Muscle layer of duodenum (tissue), 2 donors: ENCODE data around the gene MOAP1.
"Not testable (repeated sequence)": the region's sequence is repeated elsewhere in the genome, so short reads cannot be mapped to it uniquely, and the experiment has no call there.

Experiments
- H3K27ac ChIP-seq: one replicate; pipeline ENCODE4 v1.7.0; 2013; ENCODE audit warnings: mild to moderate bottlenecking, low read length
- H3K27me3 ChIP-seq: one replicate; pipeline ENCODE4 v1.7.0; 2013; ENCODE audit warnings: low read depth, mild to moderate bottlenecking, control low read depth, low read length
- H3K36me3 ChIP-seq, 2 donors: one replicate each; pipeline ENCODE4 v1.7.0; 2013; ENCODE audit warnings: low read length in 2 of 2, control low read depth in 1 of 2, mild to moderate bottlenecking in 1 of 2; ENCODE audit not compliant: insufficient read depth in 2 of 2, control insufficient read depth in 1 of 2
- H3K4me1 ChIP-seq, 2 donors: one replicate each; pipeline ENCODE4 v1.7.0; 2013; ENCODE audit warnings: low read length in 2 of 2, mild to moderate bottlenecking in 2 of 2, control low read depth in 1 of 2, moderate library complexity in 1 of 2; ENCODE audit not compliant: insufficient read depth in 2 of 2, control insufficient read depth in 1 of 2
- H3K4me3 ChIP-seq, 2 donors: one replicate each; pipeline ENCODE4 v1.7.0; 2013; ENCODE audit warnings: low read length in 2 of 2, low read depth in 1 of 2, mild to moderate bottlenecking in 1 of 2
- H3K9me3 ChIP-seq, 2 donors: one replicate each; pipeline ENCODE4 v1.7.0; 2013; ENCODE audit warnings: low read length in 2 of 2, control low read depth in 1 of 2, mild to moderate bottlenecking in 1 of 2; ENCODE audit not compliant: control insufficient read depth in 1 of 2
- donor health status: healthy.

Gene MOAP1

DNA sequence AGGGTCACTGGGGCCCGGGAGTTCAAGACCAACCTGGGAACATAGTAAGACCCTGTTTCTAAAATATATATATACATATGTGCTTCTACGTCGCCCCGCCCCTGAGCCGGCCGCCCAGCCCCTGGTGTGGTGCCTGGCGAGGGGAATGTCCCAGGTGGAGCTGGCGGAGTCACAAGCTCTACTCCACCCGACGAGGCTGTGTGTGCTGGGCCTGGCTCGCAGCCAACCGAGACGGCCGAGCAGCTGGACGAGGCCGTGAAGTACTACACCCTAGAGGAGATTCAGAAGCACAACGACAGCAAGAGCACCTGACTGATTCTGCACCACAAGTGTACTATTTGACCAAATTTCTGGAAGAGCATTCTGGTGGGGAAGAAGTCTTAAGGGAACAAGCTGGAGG, 46.8 kb downstream of the MOAP1 start:
- no peaks in the 10 kb centered on the region for H3K9me3 ChIP-seq
- H3K4me1 ChIP-seq, result no peaks in the 10 kb centered on the region
- H3K4me3 ChIP-seq, result no peak overlapping the region
- H3K27ac ChIP-seq, result no peak overlapping the region
- no peaks in the 10 kb centered on the region for H3K36me3 ChIP-seq
- H3K27me3 ChIP-seq, result no peaks in the 10 kb centered on the region

- H3K9me3 ChIP-seq, H3K27me3 ChIP-seq, H3K36me3 ChIP-seq, H3K27ac ChIP-seq, H3K4me1 ChIP-seq, H3K4me3 ChIP-seq: not testable (repeated sequence)
Observed at GRCh38 chr14:93136508-93136907, 48.2 kb downstream of the MOAP1 start.

DNA sequence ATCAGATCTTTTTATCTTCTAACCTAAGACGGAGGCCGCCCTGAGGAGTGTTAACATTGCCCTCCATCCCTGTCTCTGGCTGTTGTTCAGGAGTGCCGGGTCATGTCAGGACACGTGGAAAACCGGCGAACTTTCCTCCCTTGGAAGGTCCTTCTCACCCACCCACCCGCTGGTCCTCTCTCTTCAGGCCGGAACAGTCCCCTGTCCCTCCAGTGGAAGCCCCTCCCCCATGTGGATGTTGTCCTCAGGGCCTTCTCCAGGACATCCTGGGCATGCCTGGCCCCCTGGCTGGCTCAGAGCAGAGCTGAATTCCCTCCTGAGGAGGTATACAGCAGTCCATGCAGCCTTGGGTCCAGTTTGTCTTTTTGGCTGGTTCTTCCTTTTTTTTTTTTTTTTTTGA, 48.7 kb downstream of the MOAP1 start:
- no peaks in the 10 kb centered on the region for H3K9me3 ChIP-seq
- H3K4me1 ChIP-seq, result no peaks in the 10 kb centered on the region
- no peaks in the 10 kb centered on the region for H3K27me3 ChIP-seq
- no peak overlapping the region for H3K27ac ChIP-seq
- no peaks in the 10 kb centered on the region for H3K36me3 ChIP-seq
- no peak overlapping the region for H3K4me3 ChIP-seq

DNA sequence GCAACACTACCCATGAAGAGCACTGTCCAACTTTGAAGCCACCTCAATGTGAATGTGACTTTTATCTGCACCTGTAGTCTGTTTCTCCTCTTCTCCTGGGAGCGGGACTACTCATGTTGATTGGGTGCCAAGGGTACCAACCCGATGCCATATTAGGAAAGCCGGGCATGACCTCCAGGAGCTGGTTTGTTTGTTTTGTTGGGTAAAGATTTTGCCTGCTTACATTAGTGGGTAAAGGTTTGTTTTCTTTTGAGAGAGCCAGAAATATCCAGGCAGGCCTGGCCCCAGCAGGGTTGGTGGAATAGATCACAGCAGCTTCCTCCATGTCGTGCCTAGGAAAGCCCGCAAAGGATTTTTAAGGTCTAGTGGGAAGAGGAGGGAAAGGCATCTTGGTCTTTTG, 49.3 kb downstream of the MOAP1 start:
- Histone ChIP-seq H3K27me3 (no peaks in the 10 kb centered on the region), H3K9me3 (no peaks in the 10 kb centered on the region), H3K27ac (no peak overlapping the region), H3K4me1 (no peaks in the 10 kb centered on the region), H3K4me3 (no peak overlapping the region), H3K36me3 (no peaks in the 10 kb centered on the region)

DNA sequence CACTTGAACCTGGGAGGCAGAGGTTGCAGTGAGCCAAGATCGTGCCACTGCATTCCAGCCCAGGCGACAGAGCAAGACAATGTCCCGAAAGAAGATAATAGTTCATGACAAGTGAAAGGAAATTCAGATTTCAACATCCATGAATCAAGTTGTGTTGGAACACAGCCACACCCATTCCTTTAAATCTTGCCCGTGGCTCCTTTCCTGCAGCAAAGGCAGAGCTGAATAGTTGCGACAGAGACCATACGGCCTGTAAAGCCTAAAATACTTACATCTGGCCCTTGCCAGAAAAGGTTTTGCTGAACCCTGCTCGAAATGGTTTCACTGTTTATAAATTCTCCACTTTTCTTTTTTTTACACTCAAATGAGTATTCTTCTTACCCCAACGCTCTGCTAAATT, 51.2 kb downstream of the MOAP1 start:
- Histone ChIP-seq H3K4me3 (no peak overlapping the region), H3K27me3 (no peaks in the 10 kb centered on the region), H3K36me3 (no peaks in the 10 kb centered on the region), H3K9me3 (no peaks in the 10 kb centered on the region), H3K27ac (no peak overlapping the region), H3K4me1 (no peaks in the 10 kb centered on the region)

- Histone ChIP-seq H3K36me3 (no peaks in the 10 kb centered on the region), H3K4me3 (no peak overlapping the region), H3K27me3 (no peaks in the 10 kb centered on the region), H3K4me1 (no peaks in the 10 kb centered on the region), H3K9me3 (no peaks in the 10 kb centered on the region), H3K27ac (no peak overlapping the region)
Observed at GRCh38 chr14:93132472-93133065, 52.1 kb downstream of the MOAP1 start.
